ENCODE measurements around the gene IL17A. TPM values are rescaled to one million over a fixed set of nuclear protein-coding genes. Genes with fewer than 3 reads are reported as not detected.
A peak's percentile ranks its signal among the peaks of the same experiment; 100 is the strongest.
"Not testable (repeated sequence)": the region's sequence is repeated elsewhere in the genome, so short reads cannot be mapped to it uniquely, and the experiment has no call there.

The IL17A gene
- total RNA-seq, 1 donor from 2014 or later: not detected

DNA sequence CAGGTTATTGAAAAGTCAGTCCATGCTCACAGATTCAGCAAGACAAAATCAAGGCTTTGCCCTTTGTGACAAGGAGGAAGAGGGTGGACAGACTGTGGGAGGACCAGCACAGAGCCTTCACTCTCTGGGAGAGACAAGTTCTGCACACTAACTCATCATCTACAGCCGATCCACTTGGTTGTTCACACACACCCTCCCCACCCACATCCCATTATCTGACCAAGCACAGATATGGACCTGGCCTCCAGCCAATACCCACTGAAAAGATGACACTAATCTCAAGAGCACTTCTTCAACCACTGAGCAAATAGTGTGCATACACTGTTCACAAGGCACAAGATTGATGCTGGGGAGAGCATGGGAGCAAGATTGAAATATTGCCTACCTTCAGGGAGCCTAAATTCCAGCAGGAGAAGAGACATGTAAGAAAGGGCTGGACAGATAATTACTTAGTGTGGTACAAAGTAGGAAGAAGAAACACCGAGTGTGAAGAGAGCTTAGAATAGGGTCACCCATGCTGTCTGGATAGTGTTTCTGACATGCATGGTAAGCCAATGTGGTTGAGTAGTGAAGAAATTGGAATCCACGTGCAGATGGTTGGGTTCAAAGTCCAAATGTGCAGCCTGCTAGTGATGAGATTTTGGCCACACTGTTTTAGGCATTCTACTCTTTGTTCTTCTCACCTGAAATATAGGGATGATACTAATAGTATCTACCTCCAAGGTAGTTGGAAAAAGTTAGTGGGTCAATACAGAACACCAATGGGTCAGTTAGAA lies 21.7 kb upstream of the IL17A start:
- ATAC-seq: no peak

DNA sequence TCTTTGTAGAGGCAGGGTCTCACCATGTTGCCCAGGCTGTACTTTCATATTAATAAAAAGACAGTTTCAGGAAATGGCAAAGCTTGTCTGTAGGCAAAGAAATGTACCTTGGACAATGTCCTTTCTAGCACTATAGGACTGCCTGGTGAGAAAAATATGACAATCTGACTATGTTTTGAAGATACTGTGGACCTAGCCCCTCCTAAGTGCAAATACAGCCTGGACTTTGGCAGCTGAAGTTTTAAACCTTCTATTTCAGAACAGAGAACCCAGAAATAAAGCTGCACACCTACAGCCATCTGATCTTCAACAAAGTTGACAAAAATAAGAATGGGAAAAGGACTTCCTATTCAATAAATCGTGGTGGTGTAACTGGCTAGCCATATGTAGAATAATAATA lies 18.9 kb upstream of the IL17A start:
- H3K4me3 ChIP-seq: no peak overlapping the region
- H3K27ac ChIP-seq: no peak overlapping the region
- DNase-seq (no peak), ATAC-seq (no peak)
- intact Hi-C loops (cut with DNase I): no loop called here
- no peaks in the 10 kb centered on the region for H3K4me1 ChIP-seq
- peaks cover 16% of the 10 kb centered on the region for H3K27me3 ChIP-seq
- TF ChIP-seq, protein P1, sequence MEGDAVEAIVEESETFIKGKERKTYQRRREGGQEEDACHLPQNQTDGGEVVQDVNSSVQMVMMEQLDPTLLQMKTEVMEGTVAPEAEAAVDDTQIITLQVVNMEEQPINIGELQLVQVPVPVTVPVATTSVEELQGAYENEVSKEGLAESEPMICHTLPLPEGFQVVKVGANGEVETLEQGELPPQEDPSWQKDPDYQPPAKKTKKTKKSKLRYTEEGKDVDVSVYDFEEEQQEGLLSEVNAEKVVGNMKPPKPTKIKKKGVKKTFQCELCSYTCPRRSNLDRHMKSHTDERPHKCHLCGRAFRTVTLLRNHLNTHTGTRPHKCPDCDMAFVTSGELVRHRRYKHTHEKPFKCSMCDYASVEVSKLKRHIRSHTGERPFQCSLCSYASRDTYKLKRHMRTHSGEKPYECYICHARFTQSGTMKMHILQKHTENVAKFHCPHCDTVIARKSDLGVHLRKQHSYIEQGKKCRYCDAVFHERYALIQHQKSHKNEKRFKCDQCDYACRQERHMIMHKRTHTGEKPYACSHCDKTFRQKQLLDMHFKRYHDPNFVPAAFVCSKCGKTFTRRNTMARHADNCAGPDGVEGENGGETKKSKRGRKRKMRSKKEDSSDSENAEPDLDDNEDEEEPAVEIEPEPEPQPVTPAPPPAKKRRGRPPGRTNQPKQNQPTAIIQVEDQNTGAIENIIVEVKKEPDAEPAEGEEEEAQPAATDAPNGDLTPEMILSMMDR (IDR thresholded peaks at IDR 0.05): no peak
- no peaks in the 10 kb centered on the region for H3K36me3 ChIP-seq
- H3K9me3 ChIP-seq: no peaks in the 10 kb centered on the region

More for the DNA sequence above, 21.7 kb upstream of the IL17A start:
- Histone ChIP-seq H3K27me3 (peaks cover 11% of the 10 kb centered on the region), H3K4me1 (no peaks in the 10 kb centered on the region), H3K27ac (no peak overlapping the region), H3K9me3 (no peaks in the 10 kb centered on the region), H3K4me3 (no peak overlapping the region), H3K36me3 (no peaks in the 10 kb centered on the region)
- intact Hi-C loops (cut with DNase I): no loop called here
- no peak for DNase-seq
- TF ChIP-seq, protein P1 (IDR thresholded peaks at IDR 0.05): no peak

DNA sequence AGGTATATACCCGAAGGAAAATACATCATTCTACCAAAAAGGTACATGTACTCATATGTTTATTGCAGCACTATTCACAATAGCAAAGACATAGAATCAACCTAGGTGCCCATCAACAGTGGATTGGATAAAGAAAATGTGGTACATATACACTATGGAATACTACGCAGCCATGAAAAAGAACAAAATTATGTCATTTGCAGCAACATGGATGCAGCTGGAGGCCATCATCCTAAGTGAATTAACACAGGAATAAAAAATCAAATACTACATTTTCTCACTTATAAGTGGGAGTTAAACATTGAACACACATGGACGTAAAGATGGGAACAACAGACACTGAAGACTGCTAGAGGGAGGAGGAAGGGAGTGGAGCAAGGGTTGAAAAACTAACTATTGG lies 17.8 kb upstream of the IL17A start:
- DNase-seq; ATAC-seq; H3K4me3 ChIP-seq; H3K27ac ChIP-seq; H3K9me3 ChIP-seq; H3K4me1 ChIP-seq; H3K36me3 ChIP-seq; intact Hi-C loops (cut with DNase I): not testable (repeated sequence)
- H3K27me3 ChIP-seq: peaks cover 17% of the 10 kb centered on the region

DNA sequence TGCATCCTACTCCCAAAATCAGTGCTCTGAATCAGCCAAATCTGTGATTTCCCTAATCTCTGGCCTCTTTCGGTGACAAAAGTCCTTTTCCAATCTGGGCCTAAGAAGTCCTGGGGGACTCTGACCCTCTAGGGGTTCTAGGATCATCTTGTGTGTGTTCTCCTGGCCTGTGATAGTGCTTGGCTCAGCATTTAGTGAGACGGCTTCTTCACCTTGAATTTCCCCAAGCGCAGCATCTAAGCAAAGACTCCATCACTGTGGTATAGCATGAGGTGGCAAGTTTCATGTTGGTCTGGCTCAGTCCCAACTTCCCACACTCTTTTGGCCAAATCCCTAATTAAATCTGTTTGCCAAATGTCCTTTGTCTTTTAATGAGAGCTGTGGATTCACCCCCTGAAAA lies 12.1 kb upstream of the IL17A start:
- TF ChIP-seq, protein P1 (IDR thresholded peaks at IDR 0.05): no peak
- no peaks in the 10 kb centered on the region for H3K9me3 ChIP-seq
- no peaks in the 10 kb centered on the region for H3K4me1 ChIP-seq
- H3K27me3 ChIP-seq: peaks cover 9% of the 10 kb centered on the region
- DNase-seq (no peak), ATAC-seq (no peak)
- no peaks in the 10 kb centered on the region for H3K36me3 ChIP-seq
- no peak overlapping the region for H3K4me3 ChIP-seq
- intact Hi-C loops (cut with DNase I): no loop called here
- H3K27ac ChIP-seq: no peak overlapping the region

DNA sequence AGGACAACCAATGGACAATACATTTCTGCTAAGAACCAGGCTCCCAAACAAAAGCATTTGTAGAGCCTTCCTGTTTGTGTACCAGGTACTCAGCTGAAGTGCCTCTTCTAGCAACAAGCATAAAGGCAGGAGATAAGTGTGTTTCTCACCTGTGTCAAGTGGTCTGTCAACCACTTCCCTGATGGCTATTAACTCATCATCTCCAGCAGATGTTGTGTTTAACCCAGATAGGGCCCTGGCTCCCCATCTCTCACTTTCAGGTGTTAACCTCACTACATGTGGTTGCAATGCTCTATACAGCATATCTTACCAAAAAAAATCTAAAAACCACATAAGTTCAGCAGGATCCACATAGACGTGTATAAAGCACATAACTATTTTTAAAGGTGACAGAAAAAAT lies 9.6 kb upstream of the IL17A start:
- no peaks in the 10 kb centered on the region for H3K4me1 ChIP-seq
- ATAC-seq (peak; percentile 58), DNase-seq (no peak)
- TF ChIP-seq, protein P1 (IDR thresholded peaks at IDR 0.05): no peak
- H3K27me3 ChIP-seq: peaks cover 9% of the 10 kb centered on the region
- no peaks in the 10 kb centered on the region for H3K9me3 ChIP-seq
- no peaks in the 10 kb centered on the region for H3K36me3 ChIP-seq
- no peak overlapping the region for H3K27ac ChIP-seq
- intact Hi-C loops (cut with DNase I): no loop called here
- no peak overlapping the region for H3K4me3 ChIP-seq

DNA sequence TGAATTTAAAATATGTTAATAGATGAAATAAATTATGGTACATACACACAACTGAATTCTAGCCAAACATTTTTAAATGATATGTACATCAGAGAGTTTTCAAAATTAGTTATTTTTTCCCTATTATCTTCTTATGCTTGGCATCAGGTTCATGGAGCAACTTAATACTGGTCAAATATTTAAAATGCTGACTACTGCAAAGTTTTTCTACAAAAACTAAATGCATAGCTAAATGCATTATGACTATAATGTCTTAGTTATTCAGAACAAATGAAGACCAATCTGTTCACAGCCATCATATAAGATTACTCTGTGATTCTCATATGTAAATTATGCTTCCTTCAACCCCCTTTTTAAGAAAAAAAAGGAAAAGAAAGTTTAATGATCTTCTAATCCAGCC lies 8.2 kb upstream of the IL17A start:
- TF ChIP-seq, protein P1 (IDR thresholded peaks at IDR 0.05): no peak
- intact Hi-C loops (cut with DNase I): no loop called here
- Histone ChIP-seq H3K9me3 (no peaks in the 10 kb centered on the region), H3K4me3 (no peak overlapping the region), H3K27ac (no peak overlapping the region), H3K4me1 (no peaks in the 10 kb centered on the region), H3K36me3 (no peaks in the 10 kb centered on the region), H3K27me3 (peaks cover 5% of the 10 kb centered on the region)
- ATAC-seq: no peak
- DNase-seq: no peak
